ENCODE results near the gene HEG1. TPM values are rescaled to one million over a fixed set of nuclear protein-coding genes. Genes with fewer than 3 reads are reported as not detected.
A peak's percentile ranks its signal among the peaks of the same experiment; 100 is the strongest.

HEG1 gene
- total RNA-seq, 1 donor from 2014 or later = 78.3 TPM

GRCh38 chr3:125014570-125015179, 41.1 kb downstream of the HEG1 start:
- DNase-seq (ENCODE audit: low spot score) = no peak

DNA sequence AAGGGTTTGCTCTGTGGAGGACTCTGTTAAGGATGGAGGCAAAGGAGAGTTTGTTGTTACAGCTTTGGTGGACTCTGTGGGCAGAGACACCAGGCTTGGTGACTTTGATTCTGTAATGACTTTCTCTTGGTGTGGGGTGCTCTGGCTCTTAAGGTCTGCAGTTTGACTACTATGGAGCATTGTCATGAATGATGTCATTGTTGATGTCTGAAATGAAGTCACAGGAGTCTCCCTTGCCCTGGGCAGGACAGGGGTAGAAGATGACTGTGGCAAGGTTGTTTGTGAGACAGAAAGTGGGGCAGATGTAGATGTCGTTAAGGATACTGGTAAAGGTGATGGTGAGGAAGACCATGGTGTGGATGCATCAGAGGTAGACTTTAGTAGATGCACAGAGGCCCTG, 42.7 kb downstream of the HEG1 start:
- no peak for DNase-seq (ENCODE audit: low spot score)

GRCh38 chr3:125011941-125012340, 43.9 kb downstream of the HEG1 start:
- DNase-seq (ENCODE audit: low spot score) = no peak

DNA sequence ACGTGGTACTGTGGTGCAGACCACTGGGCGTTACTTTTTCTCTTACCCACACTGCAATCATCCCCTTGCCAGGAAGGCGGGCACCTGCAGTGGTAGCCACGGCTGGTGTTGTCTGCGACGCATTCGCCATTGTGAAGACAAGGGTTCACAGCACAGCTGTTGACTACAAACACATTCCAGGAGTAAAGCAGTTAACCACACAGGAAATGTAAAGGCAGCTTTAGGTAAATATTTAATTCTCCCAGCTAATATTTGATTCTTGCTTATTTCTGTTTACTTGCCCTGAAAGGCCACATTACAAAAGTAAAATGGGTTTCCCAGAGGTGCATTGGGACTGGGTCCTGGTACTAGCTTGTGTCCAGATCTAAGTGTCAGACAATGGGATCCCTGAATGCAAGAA, 45.4 kb downstream of the HEG1 start:
- DNase-seq (ENCODE audit: low spot score) = no peak

GRCh38 chr3:125008766-125009165, 47.0 kb downstream of the HEG1 start:
- no peak for DNase-seq (ENCODE audit: low spot score)

DNA sequence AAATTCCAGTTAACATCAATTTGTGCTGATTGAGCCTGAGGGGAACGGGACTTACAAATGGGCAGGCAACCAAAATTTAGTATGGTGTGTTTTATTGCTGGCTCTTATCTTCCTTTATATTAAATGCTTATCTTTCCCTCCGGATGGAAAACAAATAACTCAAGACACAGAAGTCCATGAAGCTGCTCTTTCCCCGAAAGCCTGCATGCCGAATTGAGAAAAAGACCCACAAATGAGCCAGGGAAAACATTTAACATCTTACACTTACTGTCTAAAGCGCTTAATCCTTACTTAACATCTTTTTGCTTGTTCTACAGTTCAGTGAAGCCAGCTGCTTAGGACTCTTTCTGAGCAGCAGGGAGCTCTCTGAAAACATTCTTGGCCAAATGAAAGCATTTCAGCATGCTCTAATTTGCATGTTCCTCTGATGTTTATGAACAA, 49.5 kb downstream of the HEG1 start:
- no peak for DNase-seq (ENCODE audit: low spot score)

DNA sequence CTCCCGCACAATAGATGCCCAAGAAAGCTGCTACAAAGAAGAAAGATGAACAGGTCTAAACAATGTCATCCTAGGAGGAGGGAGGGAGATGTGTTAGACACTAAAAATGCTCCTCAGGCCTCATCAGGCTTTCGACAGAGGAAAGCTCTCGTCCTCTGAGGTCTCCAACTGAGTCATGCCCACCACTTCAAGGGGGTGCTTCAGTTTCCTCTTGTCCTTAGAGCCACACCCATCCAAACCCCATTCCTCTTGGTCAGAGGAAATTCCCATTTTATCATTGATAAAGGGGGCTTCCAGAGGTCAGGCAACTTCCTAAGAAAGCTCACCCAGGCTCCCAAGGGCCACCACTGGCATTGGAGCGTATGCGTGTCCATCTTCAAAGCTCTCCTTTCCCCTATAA, 50.1 kb downstream of the HEG1 start:
- DNase-seq (ENCODE audit: low spot score) = no peak

GRCh38 chr3:125005222-125005621, 50.6 kb downstream of the HEG1 start:
- no peak for DNase-seq (ENCODE audit: low spot score)

- no peak for DNase-seq (ENCODE audit: low spot score)
These were observed 51.8 kb downstream of the HEG1 start for GRCh38 chr3:125003859-125004595.

DNA sequence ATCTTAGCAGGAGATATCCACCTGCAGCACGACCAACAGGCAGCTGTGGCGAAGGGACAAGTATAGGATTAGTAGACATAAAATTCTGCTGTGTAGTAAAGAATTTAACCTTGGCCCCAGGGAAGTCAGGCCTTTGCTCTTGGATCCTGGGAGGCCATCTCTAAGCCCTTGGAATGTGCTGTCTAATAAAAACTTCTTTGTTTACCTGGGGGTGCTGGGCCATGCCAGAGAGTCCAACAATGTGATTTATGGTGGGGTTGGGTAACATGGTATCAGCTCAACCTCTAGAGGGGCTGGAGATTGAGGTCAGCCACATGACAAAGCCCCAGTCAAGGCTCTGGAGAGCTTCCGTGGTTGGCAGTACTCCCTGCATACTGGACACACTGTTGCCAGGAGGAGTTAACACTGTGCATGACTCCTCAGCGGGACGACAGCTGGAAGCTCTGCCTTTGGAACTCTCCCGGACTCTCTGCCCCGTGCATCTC, 52.4 kb downstream of the HEG1 start:
- DNase-seq (ENCODE audit: low spot score) = peak; percentile 67

GRCh38 chr3:125002414-125003368, 53.1 kb downstream of the HEG1 start:
- DNase-seq (ENCODE audit: low spot score) = no peak

- DNase-seq (ENCODE audit: low spot score) = no peak
These were observed 54.0 kb downstream of the HEG1 start for GRCh38 chr3:125001557-125002413.

- DNase-seq (ENCODE audit: low spot score) = no peak
These were observed 55.1 kb downstream of the HEG1 start for GRCh38 chr3:125000661-125001060.

- no peak for DNase-seq (ENCODE audit: low spot score)
These were observed 55.8 kb downstream of the HEG1 start for GRCh38 chr3:124999897-125000435.

- DNase-seq (ENCODE audit: low spot score) = no peak
These were observed 56.5 kb downstream of the HEG1 start for GRCh38 chr3:124999317-124999716.

GRCh38 chr3:124998247-124998630, 57.6 kb downstream of the HEG1 start:
- DNase-seq (ENCODE audit: low spot score) = no peak

DNA sequence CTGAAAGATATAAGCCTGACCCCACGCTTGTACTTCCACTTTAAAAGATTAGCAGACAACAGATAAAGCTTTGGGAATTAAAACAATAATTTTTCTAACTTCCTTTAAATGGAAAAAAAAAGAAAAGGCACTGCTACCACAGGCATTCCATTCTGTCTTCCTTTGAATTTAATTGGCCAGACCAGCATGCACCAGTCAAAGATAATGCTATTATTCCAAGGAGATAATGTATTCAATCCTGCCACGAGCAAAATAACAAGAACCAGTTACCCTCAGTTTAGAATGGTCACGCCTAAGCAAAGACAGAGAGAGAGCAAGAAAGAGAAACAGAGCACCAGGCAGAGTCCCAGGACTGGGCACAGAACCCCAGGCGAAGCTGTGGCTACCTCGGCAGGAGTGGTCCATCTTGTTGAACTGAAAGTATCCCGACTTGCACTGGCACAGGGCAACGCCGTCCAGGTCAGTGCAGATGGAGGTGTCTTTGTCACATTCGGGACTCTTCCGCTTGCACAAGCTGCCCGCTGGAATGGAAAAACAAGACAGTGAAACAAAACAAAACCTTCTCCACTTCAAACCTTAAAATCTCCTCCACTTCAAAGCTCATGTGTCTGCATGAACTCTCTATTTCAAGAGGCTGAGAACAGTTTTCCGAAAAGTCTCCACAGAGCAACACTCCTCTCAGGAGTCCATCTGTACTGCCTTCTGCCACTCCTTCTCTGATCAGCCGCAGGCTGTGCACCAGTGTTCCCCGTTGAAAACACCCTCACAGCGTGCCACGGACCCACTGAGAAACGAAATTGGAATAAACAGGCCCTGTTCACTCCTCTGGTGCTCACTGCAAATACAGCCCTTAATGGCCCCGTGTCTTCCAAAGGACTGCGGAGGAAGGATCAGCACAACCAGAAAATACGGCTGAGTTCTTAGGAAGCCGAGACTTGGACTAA, 58.2 kb downstream of the HEG1 start:
- no peak for DNase-seq (ENCODE audit: low spot score)

DNA sequence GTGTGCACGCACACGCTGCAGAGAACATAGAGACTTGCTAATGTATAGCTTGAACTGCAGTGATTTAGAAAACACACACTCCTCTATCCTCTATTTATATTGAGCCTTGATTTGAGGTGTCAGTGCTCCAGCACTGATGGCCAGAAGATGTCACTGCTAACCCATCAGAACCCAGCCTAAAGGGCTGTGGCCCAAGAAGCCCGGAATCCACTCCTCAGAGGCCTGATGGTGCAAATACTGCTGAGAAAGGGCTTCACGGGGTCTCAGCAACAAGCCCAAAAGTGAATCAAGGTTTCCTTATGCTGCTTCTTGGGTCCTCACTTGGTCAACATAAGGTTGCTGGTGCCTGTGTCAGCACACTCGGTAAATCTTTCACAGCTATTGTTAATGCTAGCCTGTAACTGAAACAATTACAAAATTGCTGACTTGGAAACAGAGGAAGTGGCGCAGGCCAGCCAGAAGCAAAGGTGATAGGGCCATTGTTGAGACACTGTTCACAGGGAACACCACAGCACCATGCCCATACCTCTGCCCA, 60.3 kb downstream of the HEG1 start:
- peak; percentile 63 for DNase-seq (ENCODE audit: low spot score)

DNA sequence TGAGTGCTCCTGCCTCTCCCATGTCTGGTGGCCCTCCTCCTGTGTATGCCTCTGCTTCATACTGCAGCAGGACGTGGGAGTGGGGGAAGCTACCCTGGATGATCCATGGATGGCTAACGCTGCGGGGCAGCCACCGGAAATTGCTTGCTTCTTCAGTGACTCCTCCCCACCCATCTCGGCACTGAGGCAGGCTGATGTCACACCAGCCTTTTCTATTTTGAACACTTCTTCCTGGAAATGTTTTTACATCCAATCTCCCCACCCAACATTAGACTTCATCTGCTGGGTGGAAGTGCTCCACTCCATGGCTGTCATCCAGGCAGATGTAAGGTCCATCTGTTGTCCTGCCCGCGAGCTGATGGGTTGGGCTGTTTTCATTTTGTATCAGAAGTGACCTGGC, 62.3 kb downstream of the HEG1 start:
- no peak for DNase-seq (ENCODE audit: low spot score)

DNA sequence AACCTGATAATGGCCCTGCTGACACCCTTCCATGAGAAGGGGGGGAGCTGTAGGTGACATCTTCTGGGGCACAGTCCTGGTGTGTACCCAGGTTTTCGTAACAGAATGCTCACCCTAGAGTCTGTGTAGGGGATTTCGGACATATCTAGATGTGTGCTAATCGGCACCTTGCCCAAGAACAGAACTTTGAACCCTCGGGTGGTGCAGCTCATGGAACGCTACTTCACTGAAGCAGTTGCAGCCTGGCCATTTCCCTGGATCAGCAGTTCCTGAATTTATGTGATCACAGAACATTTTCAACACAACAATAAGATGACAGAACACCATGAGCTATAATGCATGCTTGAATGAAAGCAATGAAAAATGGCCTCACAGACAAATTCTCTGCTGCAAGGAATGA, 63.8 kb downstream of the HEG1 start:
- no peak for DNase-seq (ENCODE audit: low spot score)
